Upper lobe of right lung (tissue), 1 donor: ENCODE data around the gene ODAD2. TPM values are rescaled to one million over a fixed set of nuclear protein-coding genes. Genes with fewer than 3 reads are reported as not detected.
"Not testable (repeated sequence)": the region's sequence is repeated elsewhere in the genome, so short reads cannot be mapped to it uniquely, and the experiment has no call there.

Experiments used
- ATAC-seq: fragments of 200-7000 bp; cut with Tn5 transposase; one replicate; pipeline ENCODE4 v1.9.1; 2020; ENCODE audit warnings: mild to moderate bottlenecking, moderate library complexity
- DNase-seq: peaks from one replicate; pipeline ENCODE4 v3.0.0-alpha.2; 2020
- H3K27ac ChIP-seq: fragments of 200-600 bp; one replicate; pipeline ENCODE4 v1.8.0; 2022
- H3K27me3 ChIP-seq: fragments of 200-600 bp; one replicate; pipeline ENCODE4 v1.8.0; 2022; ENCODE audit warnings: mild to moderate bottlenecking
- H3K36me3 ChIP-seq: fragments of 200-600 bp; one replicate; pipeline ENCODE4 v1.8.0; 2022
- H3K4me1 ChIP-seq: fragments of 200-600 bp; one replicate; pipeline ENCODE4 v1.8.0; 2022
- H3K4me3 ChIP-seq: fragments of 200-600 bp; one replicate; pipeline ENCODE4 v1.8.0; 2022; ENCODE audit warnings: mild to moderate bottlenecking
- H3K9me3 ChIP-seq: fragments of 200-600 bp; one replicate; pipeline ENCODE4 v1.8.0; 2022
- intact Hi-C: fragments of 100-400 bp; cut with DNase I; formaldehyde crosslinking; loops from one replicate; pipeline ENCODE4 v1.11.0; 2022
- total RNA-seq: library from RNA; stranded (reverse); fragmentation: NEBNext Ultra II Directional; extraction: Animal tissue kit (Norgen Biotek cat#: 25700); gene quantifications from one replicate; pipeline ENCODE4 v1.2.1, GENCODE V29; 2021
- TF ChIP-seq, protein P1 (sequence below): fragments of 200-600 bp; IDR thresholded peaks from one replicate; pipeline ENCODE4 v1.8.0; 2022; ENCODE audit warnings: antibody characterized with exemption
- donor health status: DM: no; HTN: yes; CAD: no; lungs with severe emphysema.

The ODAD2 gene
- total RNA-seq, 1 donor from 2014 or later, result 0.64 TPM

DNA sequence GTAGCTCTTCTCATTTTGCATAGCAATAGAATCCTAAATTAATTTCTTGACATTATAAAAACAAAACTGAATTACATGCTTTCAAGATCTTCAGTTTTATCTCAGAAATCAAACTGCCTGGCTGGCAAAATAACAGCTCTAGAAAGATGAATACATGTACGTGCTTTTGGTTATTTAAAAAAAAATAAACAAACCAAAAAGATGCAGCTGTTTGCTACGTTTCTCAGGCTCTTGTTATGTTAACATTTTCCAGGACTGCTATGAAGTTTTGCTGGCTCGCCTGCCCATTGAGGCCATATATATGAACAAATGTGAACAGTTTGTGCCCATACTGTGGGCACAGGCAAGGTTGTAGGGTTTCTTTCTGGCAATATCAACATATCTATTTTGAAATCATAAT is 86.6 kb downstream of the ODAD2 start:
- H3K4me3 ChIP-seq, result no peak overlapping the region
- H3K9me3 ChIP-seq, result no peaks in the 10 kb centered on the region
- intact Hi-C loops, result no loop called here
- H3K4me1 ChIP-seq, result no peaks in the 10 kb centered on the region
- H3K36me3 ChIP-seq, result no peaks in the 10 kb centered on the region
- DNase-seq, result no peak
- ATAC-seq, result no peak
- TF ChIP-seq, protein P1, sequence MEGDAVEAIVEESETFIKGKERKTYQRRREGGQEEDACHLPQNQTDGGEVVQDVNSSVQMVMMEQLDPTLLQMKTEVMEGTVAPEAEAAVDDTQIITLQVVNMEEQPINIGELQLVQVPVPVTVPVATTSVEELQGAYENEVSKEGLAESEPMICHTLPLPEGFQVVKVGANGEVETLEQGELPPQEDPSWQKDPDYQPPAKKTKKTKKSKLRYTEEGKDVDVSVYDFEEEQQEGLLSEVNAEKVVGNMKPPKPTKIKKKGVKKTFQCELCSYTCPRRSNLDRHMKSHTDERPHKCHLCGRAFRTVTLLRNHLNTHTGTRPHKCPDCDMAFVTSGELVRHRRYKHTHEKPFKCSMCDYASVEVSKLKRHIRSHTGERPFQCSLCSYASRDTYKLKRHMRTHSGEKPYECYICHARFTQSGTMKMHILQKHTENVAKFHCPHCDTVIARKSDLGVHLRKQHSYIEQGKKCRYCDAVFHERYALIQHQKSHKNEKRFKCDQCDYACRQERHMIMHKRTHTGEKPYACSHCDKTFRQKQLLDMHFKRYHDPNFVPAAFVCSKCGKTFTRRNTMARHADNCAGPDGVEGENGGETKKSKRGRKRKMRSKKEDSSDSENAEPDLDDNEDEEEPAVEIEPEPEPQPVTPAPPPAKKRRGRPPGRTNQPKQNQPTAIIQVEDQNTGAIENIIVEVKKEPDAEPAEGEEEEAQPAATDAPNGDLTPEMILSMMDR, result no peak
- no peaks in the 10 kb centered on the region for H3K27me3 ChIP-seq
- no peak overlapping the region for H3K27ac ChIP-seq

DNA sequence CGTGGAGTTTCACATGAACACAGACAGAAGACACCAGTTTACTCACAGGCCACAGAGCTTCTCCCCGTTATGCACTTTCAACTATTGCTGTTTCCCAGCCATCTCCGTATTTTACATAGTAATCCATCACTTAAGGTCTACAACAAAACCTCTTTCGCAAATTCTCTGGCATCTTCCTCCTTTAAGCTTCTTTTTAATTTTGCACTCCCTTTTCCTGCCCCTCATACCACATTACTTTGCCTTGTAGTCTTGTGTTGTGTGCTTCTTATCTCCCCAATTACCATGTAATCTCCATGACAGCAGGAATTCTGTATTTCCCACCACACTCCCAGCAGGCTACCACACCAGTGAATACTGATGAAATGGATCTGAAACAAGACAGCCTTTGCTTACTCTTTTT is 87.3 kb downstream of the ODAD2 start:
- no peaks in the 10 kb centered on the region for H3K4me1 ChIP-seq
- intact Hi-C loops, result no loop called here
- H3K9me3 ChIP-seq, result no peaks in the 10 kb centered on the region
- H3K36me3 ChIP-seq, result no peaks in the 10 kb centered on the region
- TF ChIP-seq, protein P1, result no peak
- H3K27ac ChIP-seq, result no peak overlapping the region
- H3K4me3 ChIP-seq, result no peak overlapping the region
- no peak for ATAC-seq
- no peaks in the 10 kb centered on the region for H3K27me3 ChIP-seq
- no peak for DNase-seq

DNA sequence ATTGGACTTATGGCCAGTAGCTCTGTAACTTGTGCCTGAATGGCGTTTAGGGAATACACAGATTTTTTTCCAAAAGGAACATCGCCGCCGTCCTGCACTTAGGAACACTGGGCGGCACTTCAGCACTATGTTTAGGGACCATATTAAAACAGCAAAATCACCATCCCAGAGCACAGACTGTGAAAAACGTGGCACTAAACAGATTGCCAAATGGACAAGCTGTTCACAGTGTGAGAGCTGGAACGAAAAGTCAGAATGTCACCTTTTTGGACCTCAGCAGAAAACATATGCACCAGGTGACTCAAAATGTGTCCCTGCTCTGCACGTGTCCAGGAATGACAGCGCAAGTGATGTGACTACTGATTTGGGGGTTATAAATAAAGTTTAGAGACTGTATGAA is 87.9 kb downstream of the ODAD2 start:
- H3K4me3 ChIP-seq, result no peak overlapping the region
- TF ChIP-seq, protein P1, result no peak
- no peak for ATAC-seq
- H3K9me3 ChIP-seq, result no peaks in the 10 kb centered on the region
- no peak for DNase-seq
- H3K4me1 ChIP-seq, result no peaks in the 10 kb centered on the region
- H3K27me3 ChIP-seq, result no peaks in the 10 kb centered on the region
- no peak overlapping the region for H3K27ac ChIP-seq
- no peaks in the 10 kb centered on the region for H3K36me3 ChIP-seq
- intact Hi-C loops, result no loop called here

DNA sequence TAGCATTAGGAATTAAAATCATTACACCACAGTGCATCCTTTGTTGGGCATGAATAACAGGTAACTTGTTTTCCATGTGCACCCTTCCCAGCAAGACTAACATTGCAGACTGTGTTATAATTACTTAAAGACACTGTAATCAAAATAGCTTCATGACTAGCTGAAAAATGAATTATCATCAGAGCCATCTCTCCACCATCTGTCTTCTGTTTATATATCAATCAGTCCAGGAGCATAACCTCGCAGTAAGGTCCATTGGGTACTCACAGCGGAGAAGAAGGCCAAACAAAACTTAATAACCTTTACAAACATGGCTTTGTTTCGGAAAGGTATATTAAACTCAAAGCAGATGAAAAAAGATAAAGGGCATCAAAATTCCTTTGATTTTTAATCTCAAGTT is 90.6 kb downstream of the ODAD2 start:
- TF ChIP-seq, protein P1, result no peak
- no peaks in the 10 kb centered on the region for H3K4me1 ChIP-seq
- no peak for ATAC-seq
- no peaks in the 10 kb centered on the region for H3K27me3 ChIP-seq
- intact Hi-C loops, result no loop called here
- H3K36me3 ChIP-seq, result no peaks in the 10 kb centered on the region
- DNase-seq, result no peak
- H3K4me3 ChIP-seq, result no peak overlapping the region
- no peak overlapping the region for H3K27ac ChIP-seq
- no peaks in the 10 kb centered on the region for H3K9me3 ChIP-seq

DNA sequence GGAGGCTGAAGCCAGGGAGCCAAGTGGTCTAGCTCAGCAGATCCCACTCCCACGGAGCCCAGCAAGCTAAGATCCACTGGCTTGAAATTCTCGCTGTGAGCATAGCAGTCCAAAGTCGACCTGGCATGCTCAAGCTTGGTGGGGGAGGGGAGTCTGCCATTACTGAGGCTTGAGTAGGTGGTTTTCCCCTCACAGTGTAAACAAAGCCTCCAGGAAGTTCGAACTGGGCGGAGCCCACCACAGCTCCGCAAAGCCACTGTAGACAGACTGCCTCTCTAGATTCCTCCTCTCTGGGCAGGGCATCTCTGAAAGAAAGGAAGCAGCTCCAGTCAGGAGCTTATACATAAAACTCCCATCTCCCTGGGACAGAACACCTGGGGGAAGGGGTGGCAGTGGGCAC is 99.4 kb downstream of the ODAD2 start:
- H3K4me1 ChIP-seq, H3K27ac ChIP-seq, H3K36me3 ChIP-seq, H3K4me3 ChIP-seq, intact Hi-C loops, H3K27me3 ChIP-seq, H3K9me3 ChIP-seq, ATAC-seq: not testable (repeated sequence)
- DNase-seq, result peak; percentile 74

DNA sequence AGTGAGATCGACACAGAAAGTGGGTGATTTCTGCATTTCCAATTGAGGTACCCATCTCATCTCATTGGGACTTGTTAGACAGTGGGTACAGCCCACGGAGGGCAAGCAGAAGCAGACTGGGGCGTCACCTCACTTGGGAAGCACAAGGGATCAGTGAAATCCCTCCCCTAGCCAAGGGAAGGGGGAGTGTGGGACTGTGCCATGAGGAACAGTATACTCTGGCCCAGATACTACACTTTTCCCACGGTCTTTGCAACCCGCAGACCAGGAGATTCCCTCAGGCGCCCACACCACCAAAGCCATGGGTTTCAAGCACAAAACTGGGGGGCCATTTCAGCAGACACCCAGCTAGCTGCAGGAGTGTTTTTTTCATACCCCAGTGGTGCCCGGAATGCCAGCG is 99.8 kb downstream of the ODAD2 start:
- intact Hi-C loops, result no loop called here
- no peaks in the 10 kb centered on the region for H3K9me3 ChIP-seq
- no peaks in the 10 kb centered on the region for H3K27me3 ChIP-seq
- no peak overlapping the region for H3K27ac ChIP-seq
- ATAC-seq (no peak), DNase-seq (no peak)
- no peaks in the 10 kb centered on the region for H3K4me1 ChIP-seq
- TF ChIP-seq, protein P1, result no peak
- no peak overlapping the region for H3K4me3 ChIP-seq
- no peaks in the 10 kb centered on the region for H3K36me3 ChIP-seq
